ENCODE measurements around the gene LMBR1. TPM values are rescaled to one million over a fixed set of nuclear protein-coding genes. Genes with fewer than 3 reads are reported as not detected.

The LMBR1 gene
- polyA plus RNA-seq, 1 donor from 2014 or later = 68.9 TPM

DNA sequence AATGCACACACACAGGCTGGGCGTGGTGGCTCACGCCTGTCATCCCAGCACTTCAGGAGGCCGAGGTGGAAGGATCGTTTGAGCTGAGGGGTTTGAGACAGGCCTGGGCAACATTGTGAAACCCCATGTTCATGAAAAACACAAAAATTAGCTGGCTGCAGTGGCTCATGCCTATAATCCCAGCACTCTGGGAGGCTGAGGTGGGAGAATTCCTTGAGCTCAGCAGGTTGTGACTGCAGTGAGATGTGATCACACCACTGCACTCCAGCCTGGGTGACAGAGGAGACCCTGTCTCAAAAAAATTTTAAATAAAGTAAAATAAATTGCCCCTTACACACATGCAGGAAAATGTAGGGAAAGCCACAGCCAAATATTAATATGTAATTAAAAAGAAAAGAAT is 208.3 kb downstream of the LMBR1 start:
- no peaks in the 10 kb centered on the region for H4K20me1 ChIP-seq (ENCODE audit: insufficient read depth)
- H3K9ac ChIP-seq (ENCODE audit: low read length) = no peak overlapping the region
- H3F3A ChIP-seq (ENCODE audit: insufficient read depth, low read length, poor library complexity, severe bottlenecking) = no peaks in the 10 kb centered on the region
- TF ChIP-seq RAD21 (conservative IDR thresholded peaks at IDR 0.05) = no peak
- no peak for TF ChIP-seq POLR2AphosphoS5 (IDR thresholded peaks at IDR 0.05)
- no peak for TF ChIP-seq SMC3 (conservative IDR thresholded peaks at IDR 0.05; ENCODE audit: poor library complexity)
- no peak for TF ChIP-seq TAF1 (IDR thresholded peaks at IDR 0.05; ENCODE audit: low read depth)
- TF ChIP-seq MXI1 (conservative IDR thresholded peaks at IDR 0.05; ENCODE audit: poor library complexity, severe bottlenecking) = no peak
- TF ChIP-seq EP300 (conservative IDR thresholded peaks at IDR 0.05; ENCODE audit: poor library complexity, severe bottlenecking) = no peak
- TF ChIP-seq, protein P1, sequence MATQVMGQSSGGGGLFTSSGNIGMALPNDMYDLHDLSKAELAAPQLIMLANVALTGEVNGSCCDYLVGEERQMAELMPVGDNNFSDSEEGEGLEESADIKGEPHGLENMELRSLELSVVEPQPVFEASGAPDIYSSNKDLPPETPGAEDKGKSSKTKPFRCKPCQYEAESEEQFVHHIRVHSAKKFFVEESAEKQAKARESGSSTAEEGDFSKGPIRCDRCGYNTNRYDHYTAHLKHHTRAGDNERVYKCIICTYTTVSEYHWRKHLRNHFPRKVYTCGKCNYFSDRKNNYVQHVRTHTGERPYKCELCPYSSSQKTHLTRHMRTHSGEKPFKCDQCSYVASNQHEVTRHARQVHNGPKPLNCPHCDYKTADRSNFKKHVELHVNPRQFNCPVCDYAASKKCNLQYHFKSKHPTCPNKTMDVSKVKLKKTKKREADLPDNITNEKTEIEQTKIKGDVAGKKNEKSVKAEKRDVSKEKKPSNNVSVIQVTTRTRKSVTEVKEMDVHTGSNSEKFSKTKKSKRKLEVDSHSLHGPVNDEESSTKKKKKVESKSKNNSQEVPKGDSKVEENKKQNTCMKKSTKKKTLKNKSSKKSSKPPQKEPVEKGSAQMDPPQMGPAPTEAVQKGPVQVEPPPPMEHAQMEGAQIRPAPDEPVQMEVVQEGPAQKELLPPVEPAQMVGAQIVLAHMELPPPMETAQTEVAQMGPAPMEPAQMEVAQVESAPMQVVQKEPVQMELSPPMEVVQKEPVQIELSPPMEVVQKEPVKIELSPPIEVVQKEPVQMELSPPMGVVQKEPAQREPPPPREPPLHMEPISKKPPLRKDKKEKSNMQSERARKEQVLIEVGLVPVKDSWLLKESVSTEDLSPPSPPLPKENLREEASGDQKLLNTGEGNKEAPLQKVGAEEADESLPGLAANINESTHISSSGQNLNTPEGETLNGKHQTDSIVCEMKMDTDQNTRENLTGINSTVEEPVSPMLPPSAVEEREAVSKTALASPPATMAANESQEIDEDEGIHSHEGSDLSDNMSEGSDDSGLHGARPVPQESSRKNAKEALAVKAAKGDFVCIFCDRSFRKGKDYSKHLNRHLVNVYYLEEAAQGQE (IDR thresholded peaks at IDR 0.05; ENCODE audit: borderline replicate concordance) = no peak
- TF ChIP-seq, protein P2, sequence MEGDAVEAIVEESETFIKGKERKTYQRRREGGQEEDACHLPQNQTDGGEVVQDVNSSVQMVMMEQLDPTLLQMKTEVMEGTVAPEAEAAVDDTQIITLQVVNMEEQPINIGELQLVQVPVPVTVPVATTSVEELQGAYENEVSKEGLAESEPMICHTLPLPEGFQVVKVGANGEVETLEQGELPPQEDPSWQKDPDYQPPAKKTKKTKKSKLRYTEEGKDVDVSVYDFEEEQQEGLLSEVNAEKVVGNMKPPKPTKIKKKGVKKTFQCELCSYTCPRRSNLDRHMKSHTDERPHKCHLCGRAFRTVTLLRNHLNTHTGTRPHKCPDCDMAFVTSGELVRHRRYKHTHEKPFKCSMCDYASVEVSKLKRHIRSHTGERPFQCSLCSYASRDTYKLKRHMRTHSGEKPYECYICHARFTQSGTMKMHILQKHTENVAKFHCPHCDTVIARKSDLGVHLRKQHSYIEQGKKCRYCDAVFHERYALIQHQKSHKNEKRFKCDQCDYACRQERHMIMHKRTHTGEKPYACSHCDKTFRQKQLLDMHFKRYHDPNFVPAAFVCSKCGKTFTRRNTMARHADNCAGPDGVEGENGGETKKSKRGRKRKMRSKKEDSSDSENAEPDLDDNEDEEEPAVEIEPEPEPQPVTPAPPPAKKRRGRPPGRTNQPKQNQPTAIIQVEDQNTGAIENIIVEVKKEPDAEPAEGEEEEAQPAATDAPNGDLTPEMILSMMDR (IDR thresholded peaks at IDR 0.05; ENCODE audit: poor library complexity, severe bottlenecking) = no peak
- TF ChIP-seq EZH2 (IDR thresholded peaks at IDR 0.05; ENCODE audit: borderline replicate concordance, insufficient read depth, low read length, poor library complexity, severe bottlenecking) = no peak
- H2AFZ ChIP-seq (ENCODE audit: low read depth, low read length) = no peak overlapping the region
- no peak overlapping the region for H3K4me3 ChIP-seq (ENCODE audit: low read length)
- H3K36me3 ChIP-seq (ENCODE audit: insufficient read depth, low read length) = no peaks in the 10 kb centered on the region
- H3K27me3 ChIP-seq (ENCODE audit: insufficient read depth, low read depth, low read length) = no peaks in the 10 kb centered on the region
- no peaks in the 10 kb centered on the region for H3K79me2 ChIP-seq (replicated peaks; ENCODE audit: insufficient read depth, low read length)
- H3K4me2 ChIP-seq (ENCODE audit: low read length) = no peak overlapping the region
- no peaks in the 10 kb centered on the region for H3K9me2 ChIP-seq (ENCODE audit: insufficient read depth, low read length)
- H3K27ac ChIP-seq (ENCODE audit: low read length) = no peak overlapping the region
- no peaks in the 10 kb centered on the region for H3K9me3 ChIP-seq (ENCODE audit: low read length)

DNA sequence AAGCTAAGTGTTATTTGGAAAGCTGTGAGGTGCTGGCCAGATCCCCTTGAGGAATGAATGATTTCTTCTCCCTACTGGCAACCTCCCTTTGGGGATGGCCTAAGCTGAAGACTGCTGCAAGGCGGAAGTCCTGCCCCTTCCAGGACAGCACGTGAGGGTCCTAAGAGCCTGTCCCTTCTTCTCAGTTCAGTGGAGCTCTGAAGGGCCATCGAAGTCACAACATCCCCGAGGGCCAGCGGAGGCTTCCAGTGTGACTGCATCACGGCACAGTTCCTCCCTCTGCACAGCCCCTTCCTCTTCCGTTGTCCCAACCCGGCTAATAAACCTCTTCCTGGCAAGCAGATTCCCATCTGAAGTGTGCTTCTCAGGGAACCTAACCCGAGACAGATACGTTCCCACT is 208.7 kb downstream of the LMBR1 start:
- Histone ChIP-seq H2AFZ (ENCODE audit: low read depth, low read length) (no peak overlapping the region), H3K27ac (ENCODE audit: low read length) (no peak overlapping the region), H3K4me3 (ENCODE audit: low read length) (no peak overlapping the region), H3K4me2 (ENCODE audit: low read length) (no peak overlapping the region), H3K9me2 (ENCODE audit: insufficient read depth, low read length) (no peaks in the 10 kb centered on the region), H3K9ac (ENCODE audit: low read length) (no peak overlapping the region), H3K27me3 (ENCODE audit: insufficient read depth, low read depth, low read length) (no peaks in the 10 kb centered on the region), H3K36me3 (ENCODE audit: insufficient read depth, low read length) (no peaks in the 10 kb centered on the region), H4K20me1 (ENCODE audit: insufficient read depth) (no peaks in the 10 kb centered on the region), H3K79me2 (replicated peaks; ENCODE audit: insufficient read depth, low read length) (no peaks in the 10 kb centered on the region), H3K9me3 (ENCODE audit: low read length) (no peaks in the 10 kb centered on the region), H3F3A (ENCODE audit: insufficient read depth, low read length, poor library complexity, severe bottlenecking) (no peaks in the 10 kb centered on the region)
- TF ChIP-seq MXI1 (conservative IDR thresholded peaks at IDR 0.05; ENCODE audit: poor library complexity, severe bottlenecking) = no peak
- no peak for TF ChIP-seq POLR2AphosphoS5 (IDR thresholded peaks at IDR 0.05)
- TF ChIP-seq SMC3 (conservative IDR thresholded peaks at IDR 0.05; ENCODE audit: poor library complexity) = no peak
- TF ChIP-seq, protein P2 (IDR thresholded peaks at IDR 0.05; ENCODE audit: poor library complexity, severe bottlenecking) = no peak
- no peak for TF ChIP-seq EZH2 (IDR thresholded peaks at IDR 0.05; ENCODE audit: borderline replicate concordance, insufficient read depth, low read length, poor library complexity, severe bottlenecking)
- no peak for TF ChIP-seq TAF1 (IDR thresholded peaks at IDR 0.05; ENCODE audit: low read depth)
- TF ChIP-seq, protein P1 (IDR thresholded peaks at IDR 0.05; ENCODE audit: borderline replicate concordance) = no peak
- no peak for TF ChIP-seq EP300 (conservative IDR thresholded peaks at IDR 0.05; ENCODE audit: poor library complexity, severe bottlenecking)
- no peak for TF ChIP-seq RAD21 (conservative IDR thresholded peaks at IDR 0.05)
